ENCODE measurements around the gene ADH4.
A peak's percentile ranks its signal among the peaks of the same experiment; 100 is the strongest.

GRCh38 chr4:99117876-99118693 is 26.0 kb downstream of the ADH4 start:
- TF ChIP-seq TCF7L2 (IDR thresholded peaks at IDR 0.05; ENCODE audit: low read depth, low read length) (no peak), CTCF (IDR thresholded peaks at IDR 0.05) (peak; percentile 35; the same call in 1 of the 2 replicates)
